ENCODE results near the gene C15orf39.
"Not testable (repeated sequence)": the region's sequence is repeated elsewhere in the genome, so short reads cannot be mapped to it uniquely, and the experiment has no call there.

The C15orf39 gene

DNA sequence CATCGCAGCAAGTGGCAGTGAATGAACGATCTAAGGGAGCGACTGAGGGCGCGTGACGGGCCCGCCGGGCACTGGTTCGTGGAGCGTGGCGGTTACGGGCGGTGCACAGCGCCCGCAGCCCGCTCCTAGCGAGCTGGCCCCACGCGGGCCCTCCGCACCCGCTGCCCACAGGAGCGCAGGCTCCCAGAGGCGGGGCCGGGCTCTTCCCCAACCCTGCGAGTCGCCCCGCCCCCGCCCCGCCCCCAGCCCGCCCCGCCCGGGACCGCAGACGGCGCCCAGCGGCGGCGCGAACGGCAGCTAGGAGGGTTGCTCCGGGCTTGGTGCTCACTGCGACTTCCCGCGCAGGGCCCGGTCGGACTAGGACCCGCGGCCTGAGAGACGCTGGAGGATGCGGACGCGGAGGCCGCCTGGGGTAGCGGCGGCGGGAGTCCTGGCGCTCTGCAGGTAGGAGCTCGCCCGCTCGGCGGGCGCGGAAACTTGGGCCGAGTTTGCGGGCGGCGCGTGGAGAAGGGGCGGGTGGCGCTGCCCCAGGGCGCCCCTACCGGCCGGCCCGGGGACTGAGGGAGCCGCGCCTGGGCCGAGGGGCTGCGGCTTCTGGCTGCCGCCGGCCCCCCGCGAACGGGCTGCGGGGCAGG lies at the start of gene C15orf39:
C15orf39 (plus strand) TSS at position 267 of the 635 bp plus-strand sequence. CDS start 4,167 bp downstream, outside the sequence.
- DNase-seq (ENCODE audit: low read depth in 2 of 2): peak; percentile 34 to 57

DNA sequence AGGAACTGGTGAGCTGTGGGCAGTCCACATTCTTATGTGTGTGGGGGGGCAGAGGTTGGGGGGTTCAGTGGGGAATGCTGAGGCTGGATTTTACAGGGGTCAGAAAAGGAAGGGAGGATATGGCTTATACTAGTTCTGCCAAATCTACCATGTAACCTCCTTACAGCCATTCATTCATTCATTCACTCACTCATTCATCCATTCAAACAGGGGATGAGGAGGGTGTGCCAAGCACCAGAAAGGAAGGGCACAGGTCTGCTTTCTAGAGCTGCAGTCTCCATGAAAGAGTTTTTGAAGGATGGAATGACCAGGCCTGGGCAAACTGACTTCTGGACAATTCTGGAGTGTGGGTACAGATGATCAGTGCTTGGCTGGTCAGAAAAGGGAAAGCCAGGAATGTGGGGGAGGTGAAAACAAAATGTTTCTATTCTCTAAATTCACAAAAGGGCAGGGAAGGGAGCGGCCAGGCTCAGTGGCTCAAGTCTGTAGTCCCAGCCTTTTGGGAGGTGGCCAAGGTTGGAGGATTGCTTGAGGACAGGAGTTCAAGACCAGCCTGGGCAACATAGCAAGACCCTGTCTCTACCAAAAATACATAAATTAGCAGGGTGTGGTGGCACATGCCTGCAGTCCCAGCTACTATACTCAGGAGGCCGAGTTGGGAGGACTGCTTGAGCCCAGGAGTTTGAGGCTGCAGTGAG lies 49.2 kb upstream of the C15orf39 start:
- DNase-seq (ENCODE audit: low read depth in 2 of 2): no peak

DNA sequence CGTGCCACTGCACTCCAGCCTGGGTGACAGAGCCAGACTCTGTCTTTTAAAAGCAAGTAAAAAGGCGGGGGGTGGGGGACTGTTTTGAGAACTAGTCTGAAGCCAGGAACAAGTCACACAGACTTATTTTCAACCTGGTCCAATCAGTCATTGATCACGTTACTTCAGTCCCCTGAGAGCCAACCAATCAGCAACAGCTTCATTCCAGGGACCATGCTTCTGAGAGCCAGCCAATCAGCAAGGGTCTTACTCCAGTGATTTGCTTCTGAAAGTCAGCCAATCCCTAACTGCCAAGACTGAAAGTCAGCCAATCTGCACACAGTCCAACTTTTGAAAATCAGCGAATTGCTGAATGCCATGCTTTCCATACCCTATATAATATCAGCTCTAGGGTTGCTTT lies 48.6 kb upstream of the C15orf39 start:
- no peak for DNase-seq (ENCODE audit: low read depth in 2 of 2)

DNA sequence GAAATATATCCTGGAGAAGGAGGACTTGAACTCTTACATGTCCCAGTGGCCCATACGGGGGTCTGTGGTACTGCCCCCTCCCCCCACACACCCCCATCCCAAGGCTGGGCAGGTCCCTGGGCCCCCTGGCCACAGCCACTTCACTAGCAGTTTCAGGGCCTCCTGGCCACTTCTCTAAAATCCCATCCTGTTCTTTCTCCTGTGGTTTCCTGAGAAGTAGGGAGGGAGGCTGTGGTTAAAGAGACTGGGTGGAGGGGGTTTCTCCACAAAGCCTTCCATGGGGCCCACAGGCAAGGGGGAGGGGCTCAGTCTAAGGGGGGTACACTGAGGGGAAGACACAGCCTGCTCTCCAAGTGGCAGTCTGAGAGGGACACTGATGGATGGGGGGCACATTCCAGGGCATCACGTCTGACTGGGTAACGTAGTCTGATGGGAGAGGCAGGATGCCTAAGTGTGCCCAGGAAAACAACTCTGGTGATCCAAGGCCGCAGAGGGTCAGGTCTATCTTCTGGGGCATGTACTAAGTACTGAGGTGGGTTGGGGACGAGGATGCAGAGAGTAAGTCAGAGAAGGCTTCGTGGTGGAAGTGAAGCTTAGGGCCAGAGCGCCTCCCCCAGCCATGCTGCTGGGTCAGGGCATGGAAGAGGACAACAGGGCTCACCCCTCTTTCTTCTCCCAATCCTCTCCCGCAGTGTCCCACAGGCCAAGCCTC lies 48.0 kb upstream of the C15orf39 start:
- no peak for DNase-seq (ENCODE audit: low read depth in 2 of 2)

DNA sequence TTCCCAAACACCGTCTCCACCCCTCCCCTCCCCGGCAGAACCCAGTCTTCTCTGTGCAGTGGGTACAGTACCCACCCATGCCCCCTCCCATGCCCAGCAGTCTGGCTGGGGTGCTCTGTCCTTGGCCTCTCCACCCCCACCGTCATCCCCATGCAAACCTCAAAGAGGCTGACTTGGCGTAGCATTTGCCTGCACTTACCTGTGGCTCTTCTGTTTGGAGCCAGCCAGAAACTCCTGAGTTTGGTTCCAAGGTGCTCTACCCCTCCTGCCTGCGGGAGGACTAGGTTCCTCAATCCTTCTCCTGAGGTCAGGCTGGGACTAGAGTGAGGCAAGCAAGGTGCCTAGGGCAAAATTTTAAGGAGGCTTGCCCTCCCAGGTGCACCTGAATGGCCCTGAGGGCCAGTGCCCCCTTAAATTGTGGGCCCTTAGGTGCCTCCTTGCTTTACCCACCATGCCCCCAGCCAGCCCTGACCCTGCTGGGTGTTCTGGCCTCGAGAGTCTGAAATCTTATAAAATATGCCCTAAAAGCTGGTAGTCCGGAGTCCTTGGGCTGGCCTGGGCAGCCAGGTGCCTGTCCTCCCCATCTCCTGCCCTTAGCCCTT lies 47.1 kb upstream of the C15orf39 start:
- no peak for DNase-seq (ENCODE audit: low read depth in 2 of 2)

DNA sequence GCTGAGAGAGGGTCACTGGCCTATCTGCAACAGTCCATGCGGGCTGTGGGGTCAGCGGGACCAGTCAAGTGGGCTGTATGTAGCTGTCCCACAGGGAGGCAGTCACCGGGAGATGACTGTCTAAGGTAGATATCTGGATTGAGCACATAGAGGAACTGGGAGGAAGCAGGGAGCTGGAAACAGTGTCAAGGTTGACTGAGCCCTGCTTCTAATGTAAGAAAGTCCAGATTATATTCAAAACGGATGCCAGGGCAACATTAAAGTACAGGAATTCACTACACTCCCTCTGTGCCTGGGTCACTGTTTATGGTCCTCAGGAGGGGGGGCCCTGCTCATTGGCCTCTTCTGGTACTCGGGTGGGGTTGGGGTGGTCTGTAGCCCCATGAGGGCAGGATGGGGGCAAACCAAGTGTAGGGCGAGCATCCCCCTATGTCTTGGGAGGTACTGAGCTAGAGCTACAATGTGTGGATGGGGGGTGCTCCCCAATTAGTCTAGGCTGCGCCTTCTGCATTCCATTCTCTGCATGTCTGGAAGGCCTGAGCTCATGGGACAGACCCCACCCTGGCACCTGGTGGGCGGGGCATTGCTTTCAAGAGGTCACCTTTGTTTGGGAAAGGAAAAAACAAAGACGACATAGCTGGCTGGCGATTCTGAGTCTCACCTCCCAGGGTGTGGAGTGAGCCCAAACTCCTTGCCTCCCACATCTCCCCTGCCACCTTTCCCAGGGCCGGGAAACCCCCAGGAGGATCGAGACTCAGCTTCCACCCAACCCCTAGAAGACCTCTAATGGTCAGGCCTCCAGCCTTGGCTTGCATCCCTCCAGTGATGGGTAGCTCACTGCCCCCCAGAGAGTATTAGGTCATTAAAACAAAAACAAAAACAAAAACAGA lies 45.1 kb upstream of the C15orf39 start:
- no peak for DNase-seq (ENCODE audit: low read depth in 2 of 2)

DNA sequence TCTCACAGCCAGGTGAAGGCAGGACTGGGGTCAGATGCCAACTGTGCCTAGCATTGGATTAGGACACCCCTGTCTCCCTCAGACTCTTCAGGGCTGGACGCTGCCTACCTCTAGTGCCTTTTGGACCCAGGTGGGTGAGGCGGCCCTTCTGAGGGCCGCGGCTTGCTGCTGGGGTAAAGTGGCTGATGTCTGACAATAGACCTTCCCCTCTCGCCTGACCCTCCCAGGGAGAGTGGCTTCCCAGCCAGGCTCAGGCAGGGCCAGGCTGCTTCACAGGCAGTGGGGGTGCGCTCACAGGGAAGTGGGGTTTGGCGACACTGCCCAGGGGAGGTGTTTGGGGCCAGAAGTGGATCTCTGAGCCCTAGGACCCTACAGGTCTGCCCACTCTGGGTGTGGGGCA lies 43.3 kb upstream of the C15orf39 start:
- DNase-seq (ENCODE audit: low read depth in 2 of 2): no peak

DNA sequence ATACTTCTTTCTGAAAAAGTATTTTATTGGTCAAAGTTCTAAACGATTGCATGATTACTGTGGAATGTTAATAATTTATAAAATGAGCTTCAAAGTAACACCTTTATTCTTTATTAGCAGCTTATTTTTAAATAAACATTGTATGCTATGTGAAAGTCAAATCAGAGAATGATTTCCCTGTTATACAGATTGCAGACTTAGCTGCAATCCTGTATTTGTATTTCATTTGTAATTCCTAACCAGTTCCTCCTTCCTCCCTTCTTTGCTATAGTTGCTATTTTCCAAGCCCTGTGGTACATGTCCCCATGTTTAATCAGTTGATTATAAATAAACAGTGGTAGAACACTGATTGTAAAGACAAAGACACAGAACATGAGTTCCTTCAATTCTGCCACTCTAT lies 42.4 kb upstream of the C15orf39 start:
- DNase-seq (ENCODE audit: low read depth in 2 of 2): no peak

DNA sequence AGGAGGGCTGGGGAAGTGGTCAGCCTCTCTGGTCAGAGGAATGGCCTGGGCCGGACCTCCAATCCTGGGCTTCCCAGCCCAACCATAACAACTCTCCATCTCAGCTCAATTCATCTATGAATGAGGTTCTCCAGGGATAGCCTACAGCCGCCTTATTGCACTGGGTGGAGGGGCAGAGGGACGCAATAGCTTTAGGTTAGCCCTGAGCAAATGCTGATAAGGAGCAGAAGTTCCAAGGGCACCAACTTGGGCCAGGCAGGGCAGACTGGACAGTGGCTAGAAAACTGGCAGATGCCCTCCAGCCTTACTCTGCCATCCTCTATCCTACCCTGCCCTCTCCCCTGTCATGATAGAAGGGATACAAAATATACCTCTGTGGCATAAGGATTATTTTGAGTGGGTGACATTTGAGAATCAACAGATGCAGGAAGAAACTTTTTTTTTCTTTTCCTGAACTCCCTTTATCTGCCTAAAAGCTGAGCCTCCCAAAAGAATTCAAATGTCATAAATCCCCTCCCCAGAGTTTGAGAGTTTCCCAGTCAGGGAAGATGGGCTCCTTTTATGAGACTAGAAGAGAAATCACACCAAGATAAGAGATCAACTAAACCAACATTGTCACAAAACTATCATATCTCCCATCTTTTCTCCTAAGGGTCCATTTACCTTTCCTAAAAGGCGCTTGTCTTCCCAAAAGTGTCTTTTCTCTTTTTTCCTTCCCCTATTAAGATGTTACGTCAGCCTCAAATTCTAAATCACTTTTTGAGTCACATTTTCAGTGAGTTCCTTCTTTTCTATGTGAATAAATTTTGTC lies 40.4 kb upstream of the C15orf39 start:
- DNase-seq (ENCODE audit: low read depth in 2 of 2): no peak

DNA sequence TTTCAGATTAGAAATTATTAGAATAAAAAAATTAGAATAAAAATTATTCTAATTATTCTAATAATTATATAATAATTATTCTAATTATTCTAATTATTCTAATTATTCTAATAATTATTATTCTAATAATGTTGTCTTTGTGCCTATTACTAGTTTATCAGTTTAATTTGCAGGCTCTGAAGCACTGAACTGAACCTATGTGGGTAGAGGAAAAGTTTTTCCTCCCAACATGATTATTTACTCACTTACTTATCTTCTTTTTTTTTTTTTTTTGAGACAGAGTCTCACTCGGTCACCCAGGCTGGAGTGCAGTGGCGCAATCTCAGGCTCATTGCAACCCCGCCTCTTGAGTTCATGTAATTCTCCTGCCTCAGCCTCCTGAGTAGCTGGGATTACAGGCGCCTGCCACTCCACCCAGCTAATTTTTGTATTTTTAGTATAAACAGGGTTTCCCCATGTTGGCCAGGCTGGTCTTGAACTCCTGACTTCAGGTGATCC lies 39.7 kb upstream of the C15orf39 start:
- no peak for DNase-seq (ENCODE audit: low read depth in 2 of 2)

DNA sequence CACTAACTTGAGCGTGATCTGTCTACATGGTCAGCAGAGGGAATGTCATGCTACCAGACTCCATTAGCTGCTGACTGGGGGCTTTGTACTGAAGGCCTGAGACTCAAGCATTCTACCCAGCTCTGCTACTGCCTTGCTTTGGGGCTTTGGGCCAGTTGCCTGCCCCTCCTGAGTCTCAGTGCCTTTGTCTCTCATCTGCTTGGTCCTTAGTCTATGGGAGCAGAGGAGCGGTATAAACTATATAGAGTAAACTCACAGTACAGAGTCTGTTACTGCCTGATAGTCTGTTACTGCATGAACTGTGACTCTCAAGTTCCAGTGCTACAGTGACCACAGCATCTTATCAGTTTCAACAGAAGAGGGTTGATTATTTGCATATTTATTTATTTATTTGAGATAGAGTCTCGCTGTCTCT lies 38.5 kb upstream of the C15orf39 start:
- no peak for DNase-seq (ENCODE audit: low read depth in 2 of 2)

DNA sequence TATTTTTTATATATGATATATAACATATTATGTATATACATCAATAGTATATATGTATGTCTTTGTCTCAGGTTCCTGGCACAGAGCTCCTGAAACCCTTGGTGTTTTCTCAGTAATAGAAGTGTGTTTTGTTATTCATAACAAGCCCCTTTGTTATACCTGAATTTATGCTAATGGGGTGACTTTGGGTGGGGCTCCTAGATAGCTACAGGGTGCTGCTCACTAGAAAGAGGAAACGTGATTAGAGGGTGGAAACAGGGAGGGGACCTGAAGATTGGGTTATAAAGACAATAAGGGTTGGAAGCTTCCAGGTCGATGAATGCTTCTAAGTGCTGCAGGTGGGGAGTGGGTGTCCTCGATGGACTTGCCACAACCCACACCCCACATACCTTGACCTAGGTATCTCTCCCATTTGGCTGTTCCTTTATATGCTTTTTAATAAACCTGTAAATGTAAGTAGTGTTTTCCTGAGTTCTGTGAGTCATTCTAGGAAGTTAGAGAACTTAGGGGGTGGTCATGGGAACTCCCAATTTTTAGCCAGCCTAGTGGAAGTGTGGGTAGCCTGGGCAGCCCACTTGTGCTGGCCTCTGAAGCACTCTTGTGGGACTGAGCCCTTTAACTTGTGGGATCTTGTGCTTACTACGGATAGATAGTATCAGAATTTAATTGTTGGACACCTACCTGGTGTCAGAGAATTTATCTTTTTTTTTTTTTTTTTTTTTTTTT lies 36.9 kb upstream of the C15orf39 start:
- DNase-seq (ENCODE audit: low read depth in 2 of 2): no peak

DNA sequence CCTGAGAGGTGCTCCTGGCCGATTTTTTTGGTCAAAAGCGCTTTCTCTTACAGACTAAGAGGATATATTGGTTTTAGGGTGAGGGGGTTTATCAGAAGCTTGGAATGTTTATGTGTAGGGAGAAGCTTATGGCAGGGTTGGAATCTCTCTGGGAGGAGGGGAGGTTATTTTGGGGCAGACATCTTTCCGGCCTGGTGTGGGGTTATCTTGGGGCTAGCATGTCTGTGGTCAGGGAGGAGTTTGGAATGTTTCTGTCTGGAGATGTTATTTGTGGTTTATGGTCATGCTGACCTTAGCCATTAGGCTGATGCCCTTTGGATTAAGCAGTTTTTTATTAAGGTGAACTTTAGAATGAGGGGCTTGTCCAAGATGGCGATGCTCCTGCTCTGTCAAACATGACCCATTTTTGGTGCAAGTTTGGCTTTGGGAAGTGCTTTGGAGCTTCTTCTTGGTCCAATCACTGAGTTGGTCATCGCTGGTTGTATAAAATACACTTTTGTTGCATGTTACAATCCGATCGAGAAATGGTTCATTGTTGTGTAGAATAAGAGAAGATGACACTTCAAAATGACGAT lies 35.1 kb upstream of the C15orf39 start:
- not testable (repeated sequence) for DNase-seq (ENCODE audit: low read depth in 2 of 2)

DNA sequence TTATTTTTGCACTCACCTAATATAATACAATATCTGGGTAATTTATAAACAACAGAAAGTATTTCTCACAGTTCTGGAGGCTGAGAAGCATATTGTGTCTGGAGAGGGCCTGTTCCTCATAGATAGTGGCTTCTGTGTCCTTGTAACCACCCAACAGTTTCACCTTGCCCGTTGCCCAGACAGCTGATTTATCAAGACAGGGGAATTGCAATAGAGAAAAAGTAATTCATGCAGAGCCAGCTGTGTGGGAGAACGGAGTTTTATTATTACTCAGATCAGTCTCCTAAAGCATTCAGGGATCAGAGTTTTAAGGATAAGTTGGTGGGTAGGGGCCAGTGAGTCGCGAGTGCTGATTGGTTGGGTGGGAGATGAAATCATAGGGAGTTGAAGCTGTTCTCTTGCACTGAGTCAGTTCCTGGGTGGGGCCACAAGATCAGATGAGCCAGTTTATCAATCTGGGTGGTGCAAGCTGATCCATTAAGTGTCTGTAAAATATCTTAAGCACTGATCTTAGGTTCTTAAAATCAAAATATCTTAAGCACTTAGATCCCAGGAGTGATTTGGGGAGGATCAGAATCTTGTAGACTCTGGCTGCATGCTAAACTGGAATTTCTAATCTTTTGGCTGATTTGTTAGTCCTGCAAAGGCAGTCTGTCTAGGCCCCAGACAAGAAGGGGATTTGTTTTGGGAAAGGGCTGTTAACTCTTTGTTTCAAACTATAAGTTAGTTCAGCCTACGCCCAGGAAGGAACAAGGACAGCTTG lies 33.9 kb upstream of the C15orf39 start:
- no peak for DNase-seq (ENCODE audit: low read depth in 2 of 2)

DNA sequence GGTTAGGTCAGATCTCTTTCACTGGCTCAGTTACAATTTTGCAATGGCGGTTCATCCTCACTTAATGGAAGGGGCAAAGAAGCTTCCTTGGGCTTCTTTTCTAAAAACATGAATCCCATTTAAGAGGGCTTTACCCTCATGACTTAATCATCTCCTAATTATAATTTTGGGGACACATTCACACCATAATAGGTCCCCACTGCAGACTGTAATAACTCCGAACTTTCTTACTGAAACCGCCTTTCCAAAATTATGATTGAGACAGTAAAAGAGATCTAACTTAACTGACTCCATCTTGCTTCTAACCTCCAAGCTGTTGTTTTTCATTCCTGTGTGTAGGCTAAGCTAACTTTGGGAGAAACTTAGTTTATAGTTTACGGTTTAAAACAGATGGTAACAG lies 33.3 kb upstream of the C15orf39 start:
- no peak for DNase-seq (ENCODE audit: low read depth in 2 of 2)

DNA sequence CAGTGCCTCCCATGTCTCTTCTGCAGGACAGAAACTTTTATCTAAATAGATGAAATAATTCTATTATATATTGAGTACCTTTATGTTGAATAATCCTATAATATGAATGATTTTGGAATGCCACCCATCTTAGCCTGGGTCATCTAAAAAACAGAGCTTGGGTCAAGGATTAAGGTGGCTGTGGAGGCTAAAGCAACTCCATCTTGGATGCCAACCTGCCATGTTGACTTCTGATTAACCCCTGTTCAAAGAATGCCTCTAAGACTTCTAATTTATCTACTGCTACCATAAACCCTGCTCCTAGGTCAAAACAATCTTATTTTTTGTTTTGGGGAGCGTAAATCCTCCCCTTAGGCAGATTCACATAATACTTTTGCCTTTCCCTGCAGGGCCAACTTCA lies 31.5 kb upstream of the C15orf39 start:
- no peak for DNase-seq (ENCODE audit: low read depth in 2 of 2)

DNA sequence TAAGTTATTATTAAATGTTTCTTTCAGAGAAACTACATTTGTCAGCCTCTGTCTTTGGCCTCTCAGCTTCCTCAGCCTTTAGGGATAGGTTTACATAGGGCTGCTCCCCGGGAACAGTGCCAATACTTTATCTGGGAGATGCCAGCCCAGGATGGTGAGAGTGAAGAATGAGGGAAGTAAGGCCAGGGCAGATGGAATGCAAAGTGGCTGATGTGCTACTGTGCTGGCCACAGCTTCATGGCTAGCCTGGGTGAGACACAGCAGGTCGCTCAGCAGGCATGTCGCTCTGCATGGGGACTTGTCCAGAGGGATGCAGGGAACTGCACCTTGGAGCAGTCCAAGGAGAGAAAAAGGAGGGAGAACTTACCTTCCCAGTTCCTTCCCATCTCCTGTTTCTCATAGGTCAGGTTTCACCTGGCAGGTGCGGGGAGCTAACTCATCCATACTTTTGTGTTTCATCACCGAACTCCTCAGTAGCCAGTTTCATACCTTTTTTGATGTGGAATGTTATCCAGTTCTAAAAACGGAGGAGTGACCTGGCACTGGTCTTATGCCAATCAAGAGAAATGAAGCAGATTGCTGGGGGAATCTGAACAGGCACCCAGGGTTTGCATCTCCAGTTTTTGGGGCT lies 30.9 kb upstream of the C15orf39 start:
- DNase-seq (ENCODE audit: low read depth in 2 of 2): no peak

DNA sequence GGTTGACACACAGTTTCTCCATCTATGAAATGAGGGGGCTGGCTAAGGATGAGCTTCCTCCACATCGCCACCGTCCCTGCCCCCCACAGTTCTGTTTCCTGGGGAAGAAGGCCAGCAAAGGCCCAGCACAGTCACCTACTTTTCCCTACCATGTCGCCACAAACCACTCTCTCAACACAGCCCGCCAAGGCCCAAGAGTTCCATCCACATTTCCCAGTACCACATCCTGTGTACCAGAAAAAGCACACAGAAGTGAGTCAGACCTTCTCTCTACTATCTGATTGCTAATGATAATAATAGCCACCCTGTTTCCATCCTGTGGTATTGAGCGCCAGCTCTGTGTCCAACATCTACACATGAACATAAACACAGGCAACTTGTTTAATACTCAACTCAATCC lies 30.3 kb upstream of the C15orf39 start:
- no peak for DNase-seq (ENCODE audit: low read depth in 2 of 2)

All from stimulated activated CD4-positive, alpha-beta T cell treated with anti-CD3 and anti-CD28 coated beads, Interleukin-1b, Interleukin-23, amount 100 ng/mL, for 1 hour (primary cell).